NCI-H2107 treated with DMSO at 0.1 percent for 48 hours (cell line): Measurements from ENCODE around the gene SYNGR2.
"Not testable (repeated sequence)": the region's sequence is repeated elsewhere in the genome, so short reads cannot be mapped to it uniquely, and the experiment has no call there.

Experiments used
- DNase-seq: peaks from one replicate; lab custom pipeline; 2025; ENCODE audit not compliant: unreplicated experiment; lab: John Stamatoyannopoulos, UW

Gene SYNGR2

DNA sequence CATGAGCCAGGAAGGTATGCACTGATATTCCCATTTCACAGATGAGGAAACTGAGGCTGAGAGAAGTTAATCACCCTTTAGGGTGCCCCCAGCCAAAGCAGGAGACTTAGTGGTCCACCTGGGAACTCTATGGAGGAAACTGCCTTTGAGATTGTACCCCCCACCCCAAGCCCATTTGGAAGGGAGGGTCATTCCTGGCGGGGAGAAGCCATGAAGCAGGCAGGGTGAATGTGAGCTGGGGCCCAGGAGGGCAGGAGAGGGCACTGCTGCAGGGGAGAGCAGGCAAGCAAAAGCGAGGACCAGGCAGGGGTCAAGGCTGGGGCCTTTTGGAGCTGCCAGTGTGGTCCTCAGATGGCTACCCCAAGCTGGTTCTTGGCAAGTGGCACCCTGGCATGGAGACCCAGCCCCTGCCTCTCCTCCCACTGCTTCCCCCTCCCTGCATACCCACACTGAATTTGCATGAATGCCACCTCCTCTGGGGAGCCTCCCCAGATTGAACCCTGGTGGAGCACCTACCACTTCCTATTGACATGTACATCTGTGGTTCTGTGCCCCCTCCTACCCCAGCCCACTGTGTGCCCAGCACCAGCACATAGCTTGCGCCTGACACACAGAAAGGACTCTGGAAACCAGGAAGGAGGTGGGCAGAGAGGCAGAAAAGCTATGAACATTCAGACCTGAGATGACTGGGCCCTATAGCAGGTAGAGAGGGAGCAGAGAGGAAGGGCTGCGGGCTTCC is 38.9 kb upstream of the SYNGR2 start:
- no peak for DNase-seq

DNA sequence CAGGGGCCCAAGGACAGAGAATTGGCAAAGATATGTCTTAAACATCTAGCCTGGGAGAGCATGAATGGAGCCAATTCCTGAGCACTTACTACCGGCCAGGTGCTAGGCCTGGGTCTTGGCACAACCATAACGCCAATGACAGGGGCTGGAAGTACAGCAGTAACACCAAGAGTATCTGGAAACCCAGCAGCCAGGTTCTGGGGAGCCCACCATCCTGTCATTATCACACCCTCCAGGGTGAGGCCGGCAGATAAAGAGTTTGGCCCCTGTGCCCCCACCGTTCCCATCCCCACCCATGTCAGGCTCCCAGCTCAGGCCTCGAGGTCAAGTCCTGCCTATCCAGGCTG is 38.3 kb upstream of the SYNGR2 start:
- DNase-seq, result no peak

DNA sequence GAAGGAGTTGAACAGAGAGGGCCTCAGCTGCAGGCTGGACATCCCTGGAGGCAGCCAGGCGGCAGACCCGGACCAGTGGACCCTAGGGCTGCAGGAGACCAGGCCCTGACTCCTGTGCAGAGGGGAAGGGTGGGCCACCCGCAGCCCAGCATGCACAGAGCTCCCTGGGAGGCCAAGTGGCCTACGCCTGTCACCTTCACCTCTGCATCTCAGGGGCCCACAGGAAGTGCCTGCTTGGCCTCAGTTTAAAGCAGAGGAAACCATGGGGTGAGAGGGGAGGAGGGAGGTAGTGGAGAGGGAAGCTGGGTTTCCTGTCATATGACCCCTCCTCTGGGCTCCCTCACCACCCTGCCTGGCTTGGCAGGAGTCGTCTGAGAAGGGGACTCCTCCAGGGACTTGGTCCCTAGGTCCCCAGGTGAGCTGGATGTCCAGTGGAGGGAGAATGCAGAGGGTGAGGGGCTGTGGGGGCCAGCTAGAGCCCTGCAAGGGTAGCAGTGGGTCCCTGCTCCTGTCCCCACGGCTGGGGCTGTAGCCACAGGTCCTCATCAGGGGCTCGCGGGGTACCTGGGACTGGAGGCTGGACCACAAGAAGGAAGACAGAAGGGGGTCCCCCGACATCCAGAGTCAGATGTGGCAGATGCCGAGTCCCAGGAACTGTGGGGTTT is 37.8 kb upstream of the SYNGR2 start, which contains the start of gene TMC8:
Gene TMC8, plus strand, starts transcription at position 335 of the 665 bp plus-strand sequence. CDS start 818 bp downstream, outside the sequence.
- no peak for DNase-seq

DNA sequence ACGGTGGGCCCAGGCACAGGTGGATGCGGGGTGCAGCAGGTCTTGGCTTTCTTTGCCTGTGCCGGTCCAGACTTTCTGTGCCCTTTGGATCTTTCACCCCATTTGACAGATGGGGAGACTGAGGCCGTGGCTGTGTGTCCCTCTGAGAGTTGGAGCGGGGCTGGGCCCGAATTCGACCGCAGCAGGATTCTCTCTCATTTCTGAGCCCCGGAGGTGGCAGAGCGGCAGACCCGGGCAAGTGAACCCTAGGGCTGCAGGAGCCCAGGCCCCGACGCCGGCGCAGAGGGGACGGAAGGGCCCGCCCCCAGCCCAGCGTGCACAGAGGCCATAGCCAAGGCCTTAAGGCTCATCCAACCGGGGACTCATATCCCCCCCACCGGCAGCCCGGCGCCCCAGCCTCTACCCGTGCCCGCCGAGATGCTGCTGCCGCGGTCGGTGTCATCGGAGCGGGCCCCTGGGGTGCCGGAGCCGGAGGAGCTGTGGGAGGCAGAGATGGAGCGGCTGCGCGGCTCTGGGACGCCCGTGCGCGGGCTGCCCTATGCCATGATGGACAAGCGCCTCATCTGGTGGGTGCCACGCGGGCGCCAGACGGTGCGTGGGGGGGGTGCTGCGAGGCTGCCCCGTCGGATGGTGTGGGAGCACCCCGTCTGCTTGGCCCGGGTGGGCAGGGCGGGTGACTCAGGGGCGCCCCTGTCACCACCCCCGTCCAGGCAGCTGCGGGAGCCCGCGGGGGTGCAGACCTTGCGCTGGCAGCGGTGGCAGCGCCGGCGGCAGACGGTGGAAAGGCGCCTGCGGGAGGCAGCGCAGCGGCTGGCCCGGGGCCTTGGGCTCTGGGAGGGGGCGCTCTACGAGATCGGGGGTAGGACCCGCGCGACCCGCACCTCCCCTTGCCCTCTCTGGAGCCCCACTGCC is 37.0 kb upstream of the SYNGR2 start:
- no peak for DNase-seq

DNA sequence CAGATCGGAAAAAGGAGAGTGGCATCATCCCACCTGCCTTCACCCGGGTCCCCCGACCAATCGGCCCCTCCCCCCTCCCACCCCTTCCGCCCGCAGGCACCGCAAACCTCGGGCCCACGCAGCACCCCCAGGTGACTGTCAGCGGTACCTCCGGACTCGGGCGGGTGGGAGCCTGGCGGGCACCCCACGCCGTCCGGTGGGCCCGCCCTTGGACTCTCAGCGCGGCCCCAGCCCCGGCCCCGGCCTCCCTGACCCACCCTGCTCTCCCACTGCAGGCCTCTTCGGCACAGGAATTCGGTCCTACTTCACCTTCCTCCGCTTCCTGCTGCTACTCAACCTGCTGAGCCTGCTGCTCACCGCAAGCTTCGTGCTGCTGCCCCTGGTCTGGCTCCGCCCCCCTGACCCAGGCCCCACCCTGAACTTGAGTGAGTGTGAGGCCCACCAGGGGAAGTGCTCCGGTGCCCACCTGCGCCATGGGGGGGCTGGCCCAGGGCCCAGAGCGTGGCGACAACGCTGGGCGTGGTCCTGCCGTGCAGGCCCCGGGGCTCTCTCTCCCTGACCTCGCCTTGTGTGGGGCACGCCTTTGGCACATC is 36.2 kb upstream of the SYNGR2 start:
- DNase-seq, result no peak

DNA sequence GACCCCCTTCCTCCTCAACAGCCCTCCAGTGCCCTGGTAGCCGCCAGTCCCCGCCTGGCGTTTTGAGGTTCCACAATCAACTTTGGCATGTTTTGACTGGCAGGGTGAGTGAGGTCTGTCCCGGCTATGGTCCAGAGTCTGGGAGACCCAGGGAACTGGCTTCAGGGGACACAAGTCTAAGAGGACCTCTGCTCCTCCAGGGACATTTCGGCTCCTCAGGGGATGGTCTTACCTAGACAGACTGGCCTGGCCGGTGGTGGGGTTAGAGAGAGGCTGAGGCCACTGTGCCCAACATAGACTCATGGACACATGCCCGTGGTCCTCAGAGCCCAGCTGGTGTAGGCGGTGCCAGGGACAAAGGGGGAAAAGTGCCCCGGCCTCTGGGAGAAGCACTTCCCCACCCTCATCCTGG is 35.6 kb upstream of the SYNGR2 start:
- no peak for DNase-seq

DNA sequence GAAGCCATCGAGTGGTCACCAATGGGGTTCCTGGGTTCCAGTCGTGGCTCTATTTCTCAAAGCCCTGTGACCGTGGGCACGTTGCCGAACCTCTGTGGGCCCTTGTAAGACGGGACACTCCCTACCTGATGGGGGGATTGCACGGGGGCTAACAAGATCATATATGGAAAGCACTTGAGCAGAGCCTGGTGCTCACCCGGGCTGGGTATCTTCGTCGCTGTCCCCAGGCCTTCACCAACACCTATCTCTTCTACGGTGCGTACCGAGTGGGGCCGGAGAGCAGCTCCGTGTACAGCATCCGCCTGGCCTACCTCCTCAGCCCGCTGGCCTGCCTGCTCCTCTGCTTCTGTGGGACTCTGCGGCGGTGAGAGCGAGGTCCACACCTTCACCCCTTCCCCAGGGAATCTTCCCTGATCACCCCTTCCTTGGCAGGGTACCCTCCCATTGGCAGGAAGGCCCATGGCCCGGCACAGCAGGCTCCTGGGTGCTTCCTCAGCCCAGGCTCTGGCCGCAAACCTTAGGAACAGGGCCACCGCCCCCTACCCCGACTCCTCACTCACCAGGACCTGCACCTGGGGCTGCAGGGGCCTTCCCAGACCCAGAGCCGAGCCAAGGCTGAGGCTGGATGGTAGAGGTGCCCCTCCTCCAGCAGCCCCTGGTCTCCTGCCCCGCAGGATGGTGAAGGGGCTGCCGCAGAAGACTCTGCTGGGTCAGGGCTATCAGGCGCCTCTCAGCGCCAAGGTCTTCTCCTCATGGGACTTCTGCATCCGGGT is 35.0 kb upstream of the SYNGR2 start:
- DNase-seq, result no peak

- DNase-seq, result no peak
Measured at GRCh38 chr17:78133971-78134898, 34.1 kb upstream of the SYNGR2 start.

GRCh38 chr17:78134899-78135385 is 33.4 kb upstream of the SYNGR2 start:
- no peak for DNase-seq

GRCh38 chr17:78135858-78136500 is 32.4 kb upstream of the SYNGR2 start:
- DNase-seq, result no peak

DNA sequence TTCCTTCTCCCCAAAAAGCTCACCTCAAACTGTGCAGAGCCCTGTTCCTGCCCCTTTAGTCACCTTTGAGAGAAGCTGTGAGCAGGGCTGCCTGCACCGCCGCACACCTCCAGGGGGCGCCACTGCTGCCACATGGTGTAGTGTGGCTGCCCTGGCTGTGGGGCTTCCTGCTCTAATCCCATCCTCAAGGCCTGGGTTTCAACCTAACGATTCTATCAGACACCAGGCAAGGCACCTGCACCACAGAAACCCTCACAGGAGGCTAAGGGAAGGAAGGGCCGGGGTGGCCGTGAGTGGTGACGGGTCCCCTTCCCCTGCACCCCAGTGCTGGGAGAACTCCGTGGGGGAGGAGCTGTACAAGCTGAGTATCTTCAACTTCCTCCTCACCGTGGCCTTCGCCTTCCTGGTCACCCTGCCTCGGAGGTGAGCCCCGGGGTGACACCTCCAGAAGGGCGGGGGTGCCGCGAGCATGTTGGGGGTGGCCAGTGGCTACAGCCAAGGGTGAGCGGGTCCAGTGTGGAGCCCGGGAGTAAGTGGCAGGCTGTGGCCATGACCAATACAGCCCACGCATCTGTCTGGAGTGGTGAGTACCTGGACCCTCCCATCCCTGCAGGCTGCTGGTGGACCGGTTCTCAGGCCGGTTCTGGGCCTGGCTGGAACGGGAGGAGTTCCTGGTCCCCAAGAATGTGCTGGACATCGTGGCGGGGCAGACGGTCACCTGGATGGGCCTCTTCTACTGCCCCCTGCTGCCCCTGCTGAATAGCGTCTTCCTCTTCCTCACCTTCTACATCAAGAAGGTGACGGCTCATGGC is 30.8 kb upstream of the SYNGR2 start:
- no peak for DNase-seq

DNA sequence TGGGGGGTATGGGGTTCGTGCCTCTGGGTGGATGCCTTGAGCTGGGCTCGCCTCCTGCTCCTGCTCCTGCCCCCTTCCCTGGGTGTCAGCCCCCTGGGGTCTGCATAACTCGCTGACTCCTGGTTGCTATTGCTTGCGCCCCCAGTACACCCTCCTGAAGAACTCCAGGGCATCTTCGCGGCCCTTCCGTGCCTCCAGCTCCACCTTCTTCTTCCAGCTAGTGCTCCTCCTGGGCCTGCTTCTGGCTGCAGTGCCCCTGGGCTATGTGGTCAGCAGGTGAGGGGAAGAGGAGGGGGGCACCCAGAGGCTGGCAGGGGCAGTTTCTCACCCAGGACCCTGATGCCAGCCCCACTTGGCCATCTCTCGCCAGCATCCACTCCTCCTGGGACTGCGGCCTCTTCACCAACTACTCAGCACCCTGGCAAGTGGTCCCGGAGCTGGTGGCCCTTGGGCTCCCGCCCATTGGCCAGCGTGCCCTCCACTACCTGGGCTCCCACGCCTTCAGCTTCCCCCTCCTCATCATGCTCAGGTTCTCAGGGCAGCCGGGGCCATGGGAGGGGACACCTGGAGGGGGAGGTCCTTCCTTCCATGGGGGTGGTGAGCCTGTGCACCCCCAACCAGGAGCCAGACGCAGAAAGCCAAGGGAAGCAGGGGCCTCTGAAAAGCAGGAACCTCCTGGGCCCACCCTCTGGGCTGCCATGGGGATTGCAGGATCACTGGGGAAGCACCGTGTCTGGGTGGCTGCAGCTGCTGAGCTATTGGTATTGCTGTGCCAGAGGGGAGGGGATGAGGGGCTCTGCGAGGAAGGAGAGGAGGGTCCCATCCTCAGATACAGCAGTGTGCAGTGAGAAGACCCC is 29.9 kb upstream of the SYNGR2 start:
- no peak for DNase-seq

DNA sequence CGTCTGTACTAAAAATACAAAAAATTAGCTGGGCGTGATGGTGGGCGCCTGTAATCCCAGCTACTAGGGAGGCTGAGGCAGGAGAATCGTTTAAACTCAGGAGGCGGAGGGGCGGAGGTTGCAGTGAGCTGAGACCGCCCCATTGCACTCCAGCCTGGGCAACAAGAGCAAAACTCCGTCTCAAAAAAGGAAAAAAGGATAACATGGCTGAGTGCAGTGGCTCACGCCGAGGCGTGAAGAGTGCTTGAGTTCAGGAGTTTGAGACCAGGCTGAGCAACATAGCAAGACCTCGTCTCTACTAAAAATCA is 28.6 kb upstream of the SYNGR2 start:
- DNase-seq, result not testable (repeated sequence)

DNA sequence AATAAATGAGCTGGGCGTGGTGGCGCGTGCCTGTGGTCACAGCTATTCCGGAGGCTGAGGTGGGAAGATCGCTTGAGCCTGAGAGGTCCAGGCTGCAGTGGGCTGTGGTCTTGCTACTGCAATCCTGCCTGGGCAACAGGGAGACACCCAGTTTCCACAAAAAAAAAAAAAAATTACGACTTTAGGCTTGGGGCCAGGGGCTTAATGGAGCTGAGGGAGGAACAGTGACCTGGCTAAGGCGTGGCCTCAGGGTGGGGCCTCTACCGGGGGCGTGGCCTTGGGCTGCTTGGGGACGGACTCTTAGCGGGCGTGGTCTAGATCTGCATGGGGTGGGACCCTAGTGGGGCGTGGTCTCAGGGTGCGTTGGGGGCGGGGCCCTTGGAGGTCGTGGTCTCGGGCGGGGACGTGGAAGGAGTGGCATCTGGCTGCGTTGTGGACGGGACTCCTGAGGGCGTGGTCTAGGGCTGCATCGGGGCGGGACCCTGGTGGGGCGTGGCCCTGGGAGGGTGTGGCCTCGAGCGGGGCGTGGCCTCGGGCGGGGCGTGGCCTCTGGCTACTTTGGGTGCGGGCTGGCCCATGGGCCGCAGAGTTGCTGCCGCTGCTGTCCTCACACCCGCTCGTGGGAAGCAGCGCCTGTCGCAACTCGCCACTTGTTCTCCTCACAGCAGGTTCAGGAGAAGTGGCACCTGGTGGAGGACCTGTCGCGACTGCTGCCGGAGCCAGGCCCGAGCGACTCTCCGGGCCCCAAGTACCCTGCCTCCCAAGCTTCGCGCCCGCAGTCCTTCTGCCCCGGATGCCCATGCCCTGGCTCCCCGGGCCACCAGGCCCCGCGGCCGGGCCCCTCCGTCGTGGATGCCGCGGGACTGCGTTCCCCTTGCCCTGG is 28.0 kb upstream of the SYNGR2 start:
- DNase-seq, result no peak

- no peak for DNase-seq
Measured at GRCh38 chr17:78141437-78142118, 26.8 kb upstream of the SYNGR2 start.
